Thyroid gland (tissue), 4 donors: ENCODE measurements around the gene EFCC1.

Experiments
- CTCF ChIP-seq, 6 experiments: fragments of 200-600 bp in 3 of 6; fragments of 450-650 bp in 3 of 6; sonication (generic) in 3 of 6; IDR thresholded peaks; one replicate each; pipeline ENCODE4 v1.5.1; 2016 to 2019; ENCODE audit warnings: antibody characterized with exemption in 6 of 6, mild to moderate bottlenecking in 2 of 6, inconsistent platforms in 1 of 6, moderate library complexity in 1 of 6
- POLR2A ChIP-seq, 2 donors: fragments of 450-650 bp; IDR thresholded peaks; one replicate each; pipeline ENCODE4 v1.6.1; 2017; ENCODE audit warnings: antibody characterized with exemption in 2 of 2, mild to moderate bottlenecking in 2 of 2, moderate library complexity in 1 of 2

GRCh38 chr3:129059311-129059958 lies 58.3 kb downstream of the EFCC1 start:
- TF ChIP-seq CTCF (IDR thresholded peaks at IDR 0.05) = no peak
- no peak for TF ChIP-seq POLR2A (IDR thresholded peaks at IDR 0.05)
